A673 (cell line): ENCODE results near the gene SPINK1.
"Not testable (repeated sequence)": the region's sequence is repeated elsewhere in the genome, so short reads cannot be mapped to it uniquely, and the experiment has no call there.

Experiments used
- EZH2 ChIP-seq: fragments of 200-600 bp; sonication (generic); IDR thresholded peaks from 2 replicates; pipeline ENCODE4 v1.6.1; 2017; ENCODE audit warnings: borderline replicate concordance, low read depth, mild to moderate bottlenecking, mixed read lengths, antibody characterized with exemption, low read length; ENCODE audit not compliant: poor library complexity, severe bottlenecking
- TF ChIP-seq, protein P1 (sequence below): fragments of 300-800, 200-600 bp; sonication (generic); conservative IDR thresholded peaks from 2 replicates; pipeline ENCODE4 v1.5.1; 2017; ENCODE audit warnings: low read depth, mild to moderate bottlenecking, antibody characterized with exemption, low read length, moderate library complexity, mixed read lengths

GRCh38 chr5:147874118-147874875, 42.8 kb upstream of the SPINK1 start:
- TF ChIP-seq, protein P1, sequence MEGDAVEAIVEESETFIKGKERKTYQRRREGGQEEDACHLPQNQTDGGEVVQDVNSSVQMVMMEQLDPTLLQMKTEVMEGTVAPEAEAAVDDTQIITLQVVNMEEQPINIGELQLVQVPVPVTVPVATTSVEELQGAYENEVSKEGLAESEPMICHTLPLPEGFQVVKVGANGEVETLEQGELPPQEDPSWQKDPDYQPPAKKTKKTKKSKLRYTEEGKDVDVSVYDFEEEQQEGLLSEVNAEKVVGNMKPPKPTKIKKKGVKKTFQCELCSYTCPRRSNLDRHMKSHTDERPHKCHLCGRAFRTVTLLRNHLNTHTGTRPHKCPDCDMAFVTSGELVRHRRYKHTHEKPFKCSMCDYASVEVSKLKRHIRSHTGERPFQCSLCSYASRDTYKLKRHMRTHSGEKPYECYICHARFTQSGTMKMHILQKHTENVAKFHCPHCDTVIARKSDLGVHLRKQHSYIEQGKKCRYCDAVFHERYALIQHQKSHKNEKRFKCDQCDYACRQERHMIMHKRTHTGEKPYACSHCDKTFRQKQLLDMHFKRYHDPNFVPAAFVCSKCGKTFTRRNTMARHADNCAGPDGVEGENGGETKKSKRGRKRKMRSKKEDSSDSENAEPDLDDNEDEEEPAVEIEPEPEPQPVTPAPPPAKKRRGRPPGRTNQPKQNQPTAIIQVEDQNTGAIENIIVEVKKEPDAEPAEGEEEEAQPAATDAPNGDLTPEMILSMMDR = not testable (repeated sequence)
- TF ChIP-seq EZH2 = not testable (repeated sequence)
